Fibroblast of pulmonary artery (primary cell): Measurements from ENCODE around the gene COL1A2.

ENCODE experiments used
- DNase-seq: peaks from one replicate; pipeline ENCODE4 v3.0.0-alpha.2; 2010; ENCODE audit warnings: low read depth
- H3K4me3 ChIP-seq: replicated peaks from 2 replicates; pipeline ENCODE4 v1.5.1; 2011; ENCODE audit warnings: low read depth, mild to moderate bottlenecking, control low read depth, low read length, moderate library complexity
- CTCF ChIP-seq: IDR thresholded peaks from 2 replicates; pipeline ENCODE4 v1.5.1; 2011; ENCODE audit warnings: mild to moderate bottlenecking, control low read depth, low read length, inconsistent platforms; ENCODE audit errors: missing control alignments

The COL1A2 gene

GRCh38 chr7:94403546-94403945, 8.9 kb downstream of the COL1A2 start:
- peak; percentile 8 for DNase-seq

GRCh38 chr7:94405506-94405905, 10.8 kb downstream of the COL1A2 start:
- no peak overlapping the region for H3K4me3 ChIP-seq
- no peak for DNase-seq
- no peak for TF ChIP-seq CTCF

More at GRCh38 chr7:94403546-94403945, 8.9 kb downstream of the COL1A2 start:
- H3K4me3 ChIP-seq = no peak overlapping the region
- no peak for TF ChIP-seq CTCF

- no peak for DNase-seq
- H3K4me3 ChIP-seq = no peak overlapping the region
- TF ChIP-seq CTCF = no peak
These were observed 12.0 kb downstream of the COL1A2 start for GRCh38 chr7:94406696-94407095.

GRCh38 chr7:94409200-94409948, 14.7 kb downstream of the COL1A2 start:
- H3K4me3 ChIP-seq = no peak overlapping the region
- no peak for DNase-seq
- TF ChIP-seq CTCF = no peak

- no peak for DNase-seq
- H3K4me3 ChIP-seq = no peak overlapping the region
- no peak for TF ChIP-seq CTCF
These were observed 15.9 kb downstream of the COL1A2 start for GRCh38 chr7:94410413-94411187.

- TF ChIP-seq CTCF = no peak
- H3K4me3 ChIP-seq = no peak overlapping the region
- DNase-seq = no peak
These were observed 16.4 kb downstream of the COL1A2 start for GRCh38 chr7:94411188-94411466.
